ENCODE data around the gene MOK. TPM values are rescaled to one million over a fixed set of nuclear protein-coding genes. Genes with fewer than 3 reads are reported as not detected.
A peak's percentile ranks its signal among the peaks of the same experiment; 100 is the strongest.

The MOK gene
- total and polyA plus RNA-seq, 2 of the 4 experiments (the other 2 are of a cell fraction) = 16.8 to 48.5 TPM

- TF ChIP-seq MXI1 (IDR thresholded peaks at IDR 0.05; ENCODE audit: borderline replicate concordance, low read depth, low read length) = peak; percentile 37; the same call in 1 of the 2 replicates
- TF ChIP-seq FOS (IDR thresholded peaks at IDR 0.05; ENCODE audit: low read depth, low read length) = no peak
Measured at GRCh38 chr14:102319351-102320032, 14.5 kb upstream of the MOK start, which contains the start of gene ZNF839 (continued).

GRCh38 chr14:102318781-102319276 lies 13.9 kb upstream of the MOK start:
- no peak for ATAC-seq (ENCODE audit: low read depth)

More at GRCh38 chr14:102318781-102319276, 13.9 kb upstream of the MOK start:
- Histone ChIP-seq H2BK15ac (ENCODE audit: low read depth, low read length) (peak overlapping the region; percentile 75; the same call in 2 of the 3 replicates), H3K9ac (ENCODE audit: low read depth, low read length) (peak overlapping the region; percentile 87), H3K9me1 (ENCODE audit: insufficient read depth, low read length) (peaks cover 20% of the 10 kb centered on the region), H3K14ac (replicated peaks; ENCODE audit: low read depth, low read length) (peak overlapping the region; percentile 97), H3K79me1 (ENCODE audit: low read depth in 1 of 2, low read length in 2 of 2) (peaks cover 14 to 37% of the 10 kb centered on the region in 2 experiments), H2BK5ac (ENCODE audit: low read depth, low read length, poor library complexity, severe bottlenecking) (peak overlapping the region; percentile 72), H3K4ac (ENCODE audit: low read depth, low read length) (peak overlapping the region; percentile 90), H3K23ac (ENCODE audit: low read depth, low read length) (peak overlapping the region; percentile 84; the same call in 1 of the 2 replicates), H3K27me3 (ENCODE audit: control insufficient read depth, insufficient read depth, low read length) (no peaks in the 10 kb centered on the region), H4K5ac (ENCODE audit: low read depth, low read length) (peak overlapping the region; percentile 98), H2AK5ac (ENCODE audit: low read depth, low read length) (peak overlapping the region; percentile 84), H3K9me3 (ENCODE audit: control insufficient read depth, insufficient read depth, low read length) (no peaks in the 10 kb centered on the region), H4K91ac (ENCODE audit: insufficient read depth, low read depth, low read length) (peak overlapping the region; percentile 90), H3K27ac (ENCODE audit: insufficient read depth, low read length) (peak overlapping the region; percentile 82; the same call in 1 of the 2 replicates), H3K36me3 (ENCODE audit: control insufficient read depth, insufficient read depth, low read length) (no peaks in the 10 kb centered on the region), H3K18ac (ENCODE audit: low read depth, low read length) (peak overlapping the region; percentile 92; the same call in 1 of the 2 replicates), H4K8ac (ENCODE audit: low read depth in 2 of 2, low read length in 2 of 2) (peak overlapping the region; percentile 86 to 98), H2AK9ac (replicated peaks; ENCODE audit: low read depth, low read length, poor library complexity) (peak overlapping the region; percentile 63), H2AFZ (replicated peaks; ENCODE audit: low read length, poor library complexity) (peak overlapping the region; percentile 96), H3K4me1 (ENCODE audit: control insufficient read depth, insufficient read depth, low read length) (peaks cover 17% of the 10 kb centered on the region), H3K4me2 (ENCODE audit: low read depth, low read length) (peak overlapping the region; percentile 90), H2BK120ac (ENCODE audit: low read depth, low read length) (peak overlapping the region; percentile 81), H4K20me1 (ENCODE audit: insufficient read depth, low read length) (no peaks in the 10 kb centered on the region), H2BK20ac (ENCODE audit: low read depth, low read length) (peak overlapping the region; percentile 51), H3K4me3 (ENCODE audit: insufficient read depth, low read depth, low read length) (peak overlapping the region; percentile 78), H3K56ac (ENCODE audit: extremely low read depth, insufficient read depth, low read length) (peak overlapping the region; percentile 67)
- intact Hi-C loops (cut with micrococcal nuclease) (no loop called here), in situ Hi-C loops (cut with MboI; ENCODE audit: low sequenced_read_pairs) (loop anchor here (10.0 to 25.0 kb wide), 4 partner anchors 174 to 557 kb away; partner anchors contain the start of genes DYNC1H1, HSP90AA1 and PPP2R5C), dilution Hi-C loops (cut with HindIII; ENCODE audit: low sequenced_read_pairs, unreplicated experiment) (no loop called here)
- no peak for DNase-seq
- no CpG with 5 or more reads among the region's 15 CpGs for WGBS, 2 experiments (ENCODE audit: extremely low coverage in 2 of 2, insufficient read length in 1 of 2)
- POLR2A ChIA-PET (ENCODE audit: unreplicated experiment) = no interaction called here
- no TSS peak for BruUV-seq (replicated peaks)
- TF ChIP-seq CEBPB (IDR thresholded peaks at IDR 0.05; ENCODE audit: low read depth, low read length) (peak; percentile 83), CHD1 (IDR thresholded peaks at IDR 0.05; ENCODE audit: low read depth, low read length) (no peak)
- CTCF ChIA-PET = interaction anchor here (0.6 kb wide), 1 partner anchor 67 kb away, joined by 3 read pairs; no protein-coding TSS in a partner anchor
